ENCODE results near the gene AP1B1.

GRCh38 chr22:29388759-29389090 lies 355 bp upstream of the AP1B1 start:
- TF ChIP-seq CTCF (IDR thresholded peaks at IDR 0.05; ENCODE audit: poor library complexity, severe bottlenecking) (no peak), POLR2AphosphoS5 (IDR thresholded peaks at IDR 0.05) (no peak)
